Body of pancreas (tissue), 4 donors: ENCODE results near the gene PCSK6. TPM values are rescaled to one million over a fixed set of nuclear protein-coding genes. Genes with fewer than 3 reads are reported as not detected.

Experiments
- ATAC-seq: fragments of 150-250 bp; one replicate; pipeline ENCODE4 v1.9.1; 2016
- DNase-seq, 4 donors: peaks; one replicate each; pipeline ENCODE4 v3.0.0-alpha.2; 2019
- H3K27ac ChIP-seq, 4 donors: fragments of 200-600 bp; sonication (generic); 1 replicate in 3 of 4; 2 replicates in 1 of 4; pipeline versions ENCODE4 v1.5.1 to v1.6.1; 2016 to 2019; ENCODE audit warnings: mild to moderate bottlenecking in 1 of 4, mixed read lengths in 1 of 4, moderate library complexity in 1 of 4
- H3K27me3 ChIP-seq, 2 donors: fragments of 200-600 bp; sonication (generic); one replicate each; pipeline ENCODE4 v1.6.0; 2016; ENCODE audit warnings: mild to moderate bottlenecking in 1 of 2
- H3K36me3 ChIP-seq, 2 donors: fragments of 200-600 bp; sonication (generic); replicated peaks in 1 of 2; 2 replicates each; pipeline ENCODE4 v1.5.1; 2016; ENCODE audit warnings: low read depth in 2 of 2; ENCODE audit not compliant: insufficient read depth in 1 of 2
- H3K4me1 ChIP-seq: fragments of 200-600 bp; sonication (generic); one replicate; pipeline ENCODE4 v1.6.0; 2016
- H3K4me3 ChIP-seq, 2 donors: fragments of 200-600 bp; sonication (generic); 1 replicate in 1 of 2; 2 replicates in 1 of 2; pipeline ENCODE4 v1.5.1; 2016 to 2019
- H3K9me3 ChIP-seq, 3 donors: fragments of 200-600 bp; sonication (generic); 1 replicate in 2 of 3; 2 replicates in 1 of 3; pipeline ENCODE4 v1.5.1; 2016
- POLR2A ChIP-seq, 3 donors: fragments of 450-650 bp; IDR thresholded peaks; one replicate each; pipeline ENCODE4 v1.6.1; 2016; ENCODE audit warnings: antibody characterized with exemption in 3 of 3, mild to moderate bottlenecking in 2 of 3
- whole genome bisulfite sequencing, 2 donors: methylation state at CpG; one replicate each; pipeline ENCODE4 v1.1.5; 2017; 5-methylcytosine and 5-hydroxymethylcytosine counted together
- intact Hi-C: fragments of 100-400 bp; cut with DNase I; formaldehyde crosslinking; loops from one replicate; pipeline ENCODE4 v1.15.1; 2023
- total RNA-seq, 2 donors: library from RNA; depleted of rRNA; stranded (reverse); fragments of >200 nt; gene quantifications; one replicate each; pipeline ENCODE4 v1.1.0, GENCODE V29; 2016
- TF ChIP-seq, protein P1 (sequence below), 7 experiments: fragments of 450-650 bp in 4 of 7; fragments of 200-600 bp in 3 of 7; sonication (generic) in 3 of 7; IDR thresholded peaks; one replicate each; pipeline ENCODE4 v1.5.1; 2016 to 2019; ENCODE audit warnings: antibody characterized with exemption in 7 of 7

Gene PCSK6
- total RNA-seq, 2 donors from 2014 or later, result 8.9 to 10.1 TPM

DNA sequence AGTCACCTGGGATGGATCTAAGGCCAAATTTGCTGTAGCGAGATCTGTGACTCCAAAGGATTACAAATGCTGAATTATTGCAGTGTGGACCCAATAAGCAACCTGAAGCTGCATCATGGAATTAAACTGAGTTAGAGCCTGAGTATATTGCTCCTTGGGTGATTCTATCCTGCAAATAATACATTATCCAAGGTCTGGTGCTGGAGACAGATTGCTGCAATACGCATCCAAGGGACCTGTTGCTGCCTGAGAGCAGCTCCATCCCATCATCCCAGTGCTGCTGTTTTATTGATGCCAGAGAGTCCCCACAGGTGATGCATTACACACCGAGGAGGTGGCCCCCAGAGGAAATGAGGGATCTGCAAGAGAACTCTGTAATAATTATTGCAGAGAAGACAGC lies 31.6 kb upstream of the PCSK6 start:
- ATAC-seq, result no peak
- DNase-seq, result no peak
- Histone ChIP-seq H3K9me3 (peaks cover 0 to 13% (median 0%) of the 10 kb centered on the region in 3 donors), H3K36me3 (no peaks in the 10 kb centered on the region), H3K4me3 (no peak overlapping the region), H3K4me1 (no peaks in the 10 kb centered on the region), H3K27me3 (no peaks in the 10 kb centered on the region), H3K27ac (no peak overlapping the region)
- intact Hi-C loops, result no loop called here
- TF ChIP-seq, protein P1, sequence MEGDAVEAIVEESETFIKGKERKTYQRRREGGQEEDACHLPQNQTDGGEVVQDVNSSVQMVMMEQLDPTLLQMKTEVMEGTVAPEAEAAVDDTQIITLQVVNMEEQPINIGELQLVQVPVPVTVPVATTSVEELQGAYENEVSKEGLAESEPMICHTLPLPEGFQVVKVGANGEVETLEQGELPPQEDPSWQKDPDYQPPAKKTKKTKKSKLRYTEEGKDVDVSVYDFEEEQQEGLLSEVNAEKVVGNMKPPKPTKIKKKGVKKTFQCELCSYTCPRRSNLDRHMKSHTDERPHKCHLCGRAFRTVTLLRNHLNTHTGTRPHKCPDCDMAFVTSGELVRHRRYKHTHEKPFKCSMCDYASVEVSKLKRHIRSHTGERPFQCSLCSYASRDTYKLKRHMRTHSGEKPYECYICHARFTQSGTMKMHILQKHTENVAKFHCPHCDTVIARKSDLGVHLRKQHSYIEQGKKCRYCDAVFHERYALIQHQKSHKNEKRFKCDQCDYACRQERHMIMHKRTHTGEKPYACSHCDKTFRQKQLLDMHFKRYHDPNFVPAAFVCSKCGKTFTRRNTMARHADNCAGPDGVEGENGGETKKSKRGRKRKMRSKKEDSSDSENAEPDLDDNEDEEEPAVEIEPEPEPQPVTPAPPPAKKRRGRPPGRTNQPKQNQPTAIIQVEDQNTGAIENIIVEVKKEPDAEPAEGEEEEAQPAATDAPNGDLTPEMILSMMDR (IDR thresholded peaks at IDR 0.05), result no peak
- no peak for TF ChIP-seq POLR2A (IDR thresholded peaks at IDR 0.05)
- WGBS, 2 donors, result 54 to 70% methylated on average over 3 of the region's 3 CpGs

- intact Hi-C loops, result no loop called here
- Histone ChIP-seq H3K27me3 (no peaks in the 10 kb centered on the region), H3K36me3 (no peaks in the 10 kb centered on the region), H3K27ac (no peak overlapping the region), H3K9me3 (peaks cover 0 to 13% (median 0%) of the 10 kb centered on the region in 3 donors), H3K4me1 (no peaks in the 10 kb centered on the region), H3K4me3 (no peak overlapping the region)
- no peak for TF ChIP-seq POLR2A (IDR thresholded peaks at IDR 0.05)
- TF ChIP-seq, protein P1 (IDR thresholded peaks at IDR 0.05), result no peak
- no peak for ATAC-seq
- 48 to 60% methylated on average over 7 of the region's 7 CpGs for WGBS, 2 donors
- no peak for DNase-seq
Observed at GRCh38 chr15:101520395-101520794, 30.9 kb upstream of the PCSK6 start.

- ATAC-seq, result no peak
- H3K9me3 ChIP-seq, result peaks cover 0 to 13% (median 0%) of the 10 kb centered on the region in 3 donors
- H3K36me3 ChIP-seq, result no peaks in the 10 kb centered on the region
- H3K4me3 ChIP-seq, result no peak overlapping the region
- H3K27ac ChIP-seq, result no peak overlapping the region
- H3K4me1 ChIP-seq, result no peaks in the 10 kb centered on the region
- TF ChIP-seq, protein P1 (IDR thresholded peaks at IDR 0.05), result no peak
- TF ChIP-seq POLR2A (IDR thresholded peaks at IDR 0.05), result no peak
- no peak for DNase-seq
- H3K27me3 ChIP-seq, result no peaks in the 10 kb centered on the region
- intact Hi-C loops, result no loop called here
Observed at GRCh38 chr15:101517504-101517903, 28.0 kb upstream of the PCSK6 start.

- H3K27me3 ChIP-seq, result no peaks in the 10 kb centered on the region
- WGBS, 2 donors, result 89% methylated on average over 7 of the region's 7 CpGs
- intact Hi-C loops, result no loop called here
- H3K4me1 ChIP-seq, result no peaks in the 10 kb centered on the region
- H3K36me3 ChIP-seq, result no peaks in the 10 kb centered on the region
- H3K9me3 ChIP-seq, result peaks cover 0 to 13% (median 0%) of the 10 kb centered on the region in 3 donors
- H3K27ac ChIP-seq, result no peak overlapping the region
- TF ChIP-seq, protein P1 (IDR thresholded peaks at IDR 0.05), result no peak
- TF ChIP-seq POLR2A (IDR thresholded peaks at IDR 0.05), result no peak
- DNase-seq (no peak), ATAC-seq (no peak)
- no peak overlapping the region for H3K4me3 ChIP-seq
Observed at GRCh38 chr15:101514318-101514717, 24.8 kb upstream of the PCSK6 start.

DNA sequence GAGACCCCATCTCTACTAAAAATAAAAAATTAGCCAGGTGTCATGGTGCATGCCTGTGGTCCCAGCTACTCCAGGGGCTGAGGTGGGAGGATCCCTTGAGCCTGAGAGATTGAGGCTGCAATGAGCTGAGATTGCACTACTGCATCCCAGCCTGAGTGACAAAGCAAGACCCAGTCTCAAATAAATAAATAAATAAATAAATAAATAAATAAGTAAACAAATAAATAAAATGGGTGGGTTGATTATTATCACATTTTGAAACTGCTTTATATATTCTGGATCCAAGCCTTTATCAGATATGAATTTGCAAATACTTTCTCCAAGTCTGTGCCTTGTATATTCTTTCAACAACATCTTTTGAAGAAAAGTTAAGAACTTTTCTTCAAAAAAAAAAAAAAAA lies 22.2 kb upstream of the PCSK6 start:
- Histone ChIP-seq H3K36me3 (no peaks in the 10 kb centered on the region), H3K27me3 (no peaks in the 10 kb centered on the region), H3K9me3 (peaks cover 0 to 2% (median 0%) of the 10 kb centered on the region in 3 donors), H3K27ac (no peak overlapping the region), H3K4me1 (peaks cover 10% of the 10 kb centered on the region), H3K4me3 (no peak overlapping the region)
- DNase-seq (no peak), ATAC-seq (no peak)
- intact Hi-C loops, result no loop called here
- TF ChIP-seq, protein P1 (IDR thresholded peaks at IDR 0.05), result no peak
- no peak for TF ChIP-seq POLR2A (IDR thresholded peaks at IDR 0.05)
